HL-60 (cell line): ENCODE results near the gene GAGE10.

Source experiments
- DNase-seq, 2 experiments: peaks; one replicate each; pipeline ENCODE4 v3.0.0-alpha.2; 2010 to 2020; ENCODE audit warnings: low read depth in 1 of 2, low spot score in 1 of 2
- H3K27ac ChIP-seq: fragments of 250-450 bp; sonication (Bioruptor Pico); replicated peaks from 2 replicates; pipeline ENCODE4 v1.5.1; 2020; ENCODE audit warnings: mild to moderate bottlenecking, moderate library complexity
- H3K27me3 ChIP-seq: fragments of 250-450 bp; sonication (Bioruptor Pico); 2 replicates; pipeline ENCODE4 v1.5.1; 2021; ENCODE audit warnings: mild to moderate bottlenecking, moderate library complexity; ENCODE audit not compliant: insufficient read depth, poor library complexity, severe bottlenecking
- H3K4me3 ChIP-seq: replicated peaks from 2 replicates; pipeline ENCODE4 v1.5.1; 2011; ENCODE audit warnings: mild to moderate bottlenecking, control low read depth, low read length; ENCODE audit not compliant: insufficient read depth
- CTCF ChIP-seq: IDR thresholded peaks from one replicate; pipeline ENCODE4 v1.5.1; 2011; ENCODE audit warnings: low read length, control low read depth, inconsistent platforms; ENCODE audit not compliant: insufficient read depth
- GABPA ChIP-seq: IDR thresholded peaks from 2 replicates; pipeline ENCODE4 v1.6.1; 2012; ENCODE audit warnings: low read depth
- POLR2AphosphoS5 ChIP-seq: IDR thresholded peaks from 2 replicates; pipeline ENCODE4 v1.6.1; 2012; ENCODE audit warnings: low read depth
- REST ChIP-seq: IDR thresholded peaks from 2 replicates; pipeline ENCODE4 v1.6.1; 2012; ENCODE audit warnings: low read depth; ENCODE audit not compliant: insufficient replicate concordance
- SPI1 ChIP-seq: IDR thresholded peaks from 2 replicates; pipeline ENCODE4 v1.6.1; 2012; ENCODE audit warnings: low read depth, mild to moderate bottlenecking, borderline replicate concordance

GAGE10 gene

GRCh38 chrX:49257074-49257790, 46.2 kb upstream of the GAGE10 start:
- DNase-seq = no peak
- H3K4me3 ChIP-seq = no peak overlapping the region
- H3K27me3 ChIP-seq = no peaks in the 10 kb centered on the region
- no peak for TF ChIP-seq REST
- H3K27ac ChIP-seq = no peak overlapping the region

DNA sequence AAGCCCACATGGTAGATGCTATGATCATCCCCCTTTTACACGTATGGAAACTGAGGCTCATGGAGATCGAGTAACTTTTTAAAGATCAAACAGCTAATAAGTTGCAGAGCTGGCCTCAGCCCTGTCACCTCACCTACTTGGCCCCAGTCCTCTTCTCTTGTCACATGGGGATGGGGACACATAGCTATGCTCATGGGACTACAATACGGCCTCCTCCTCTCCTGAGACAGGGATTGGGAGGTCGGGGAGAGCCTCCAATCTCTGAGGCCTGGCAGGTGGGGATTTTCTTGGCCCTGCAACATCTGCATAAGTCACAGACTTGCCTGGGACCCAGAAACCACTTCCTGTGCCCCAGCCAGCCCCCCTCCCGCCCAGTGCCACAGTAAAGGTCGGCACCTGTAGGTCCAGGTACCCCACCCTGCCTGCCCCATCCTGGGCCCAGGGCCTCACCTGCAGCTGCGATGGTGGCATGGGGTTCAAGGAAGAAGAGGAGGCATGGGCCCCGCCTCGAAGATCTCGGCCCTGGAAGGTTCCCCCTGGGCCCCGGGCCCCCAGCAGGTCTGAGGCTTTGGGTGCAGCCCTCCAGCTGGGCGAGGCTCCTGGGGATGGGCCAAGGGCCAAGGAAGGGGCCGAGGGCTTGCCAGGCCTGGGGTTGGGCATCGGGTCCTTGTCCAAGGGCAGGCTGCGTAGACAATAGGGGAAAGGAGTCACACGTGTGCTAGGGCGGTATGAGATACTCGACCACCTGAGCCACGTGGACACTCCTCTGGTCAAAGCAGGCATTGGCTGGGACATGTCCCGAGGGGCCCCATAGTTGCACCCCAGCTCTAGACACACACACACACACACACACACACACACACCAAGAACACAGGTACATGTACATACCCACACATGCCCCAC, 45.3 kb upstream of the GAGE10 start:
- no peak overlapping the region for H3K27ac ChIP-seq
- no peak overlapping the region for H3K4me3 ChIP-seq
- DNase-seq = no peak
- H3K27me3 ChIP-seq = no peaks in the 10 kb centered on the region
- TF ChIP-seq GABPA (no peak), CTCF (no peak), SPI1 (no peak), REST (no peak), POLR2AphosphoS5 (no peak)

GRCh38 chrX:49258749-49259124, 44.7 kb upstream of the GAGE10 start:
- no peak for TF ChIP-seq POLR2AphosphoS5
- no peak for TF ChIP-seq REST
- no peak for TF ChIP-seq GABPA
- TF ChIP-seq SPI1 = no peak
- TF ChIP-seq CTCF = no peak
- no peak for DNase-seq
- Histone ChIP-seq H3K27ac (no peak overlapping the region), H3K4me3 (no peak overlapping the region), H3K27me3 (no peaks in the 10 kb centered on the region)
